NCI-H1417 (cell line): ENCODE data around the gene RAPGEF4.
"Not testable (repeated sequence)": the region's sequence is repeated elsewhere in the genome, so short reads cannot be mapped to it uniquely, and the experiment has no call there.

Experiments used
- DNase-seq, 3 experiments: peaks; one replicate each; lab custom pipeline; 2025; lab: John Stamatoyannopoulos, UW

RAPGEF4 gene

DNA sequence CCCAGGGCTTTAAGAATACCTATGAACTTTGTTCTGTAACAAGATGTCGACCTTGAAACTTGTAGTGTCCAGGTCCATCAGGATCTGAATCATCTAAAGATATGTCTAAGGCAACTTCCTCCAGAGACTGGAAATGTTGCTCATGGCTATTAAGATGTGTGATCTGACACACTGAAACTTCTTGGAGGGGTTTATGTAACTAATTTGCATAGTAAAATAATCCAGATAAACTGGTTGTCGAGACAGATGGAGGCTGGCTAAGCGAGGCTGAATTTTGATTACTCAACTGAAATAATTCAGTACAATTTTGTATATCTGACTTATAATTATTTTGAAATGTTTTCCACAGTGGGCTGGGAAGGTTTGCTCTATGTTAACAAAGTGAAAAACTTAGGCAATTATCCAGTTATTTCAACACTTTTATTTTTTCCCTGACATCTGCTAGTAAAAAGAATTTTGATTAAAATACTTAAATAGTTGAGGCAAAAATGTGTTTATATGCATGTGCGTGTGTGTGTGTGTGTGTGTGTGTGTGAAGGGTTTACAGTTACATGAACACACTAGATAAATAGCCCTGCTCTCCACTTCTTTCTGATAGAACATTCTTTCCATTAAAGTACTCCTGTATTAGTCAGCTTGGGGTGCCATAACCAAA lies 328.6 kb downstream of the RAPGEF4 start:
- DNase-seq, result no peak

DNA sequence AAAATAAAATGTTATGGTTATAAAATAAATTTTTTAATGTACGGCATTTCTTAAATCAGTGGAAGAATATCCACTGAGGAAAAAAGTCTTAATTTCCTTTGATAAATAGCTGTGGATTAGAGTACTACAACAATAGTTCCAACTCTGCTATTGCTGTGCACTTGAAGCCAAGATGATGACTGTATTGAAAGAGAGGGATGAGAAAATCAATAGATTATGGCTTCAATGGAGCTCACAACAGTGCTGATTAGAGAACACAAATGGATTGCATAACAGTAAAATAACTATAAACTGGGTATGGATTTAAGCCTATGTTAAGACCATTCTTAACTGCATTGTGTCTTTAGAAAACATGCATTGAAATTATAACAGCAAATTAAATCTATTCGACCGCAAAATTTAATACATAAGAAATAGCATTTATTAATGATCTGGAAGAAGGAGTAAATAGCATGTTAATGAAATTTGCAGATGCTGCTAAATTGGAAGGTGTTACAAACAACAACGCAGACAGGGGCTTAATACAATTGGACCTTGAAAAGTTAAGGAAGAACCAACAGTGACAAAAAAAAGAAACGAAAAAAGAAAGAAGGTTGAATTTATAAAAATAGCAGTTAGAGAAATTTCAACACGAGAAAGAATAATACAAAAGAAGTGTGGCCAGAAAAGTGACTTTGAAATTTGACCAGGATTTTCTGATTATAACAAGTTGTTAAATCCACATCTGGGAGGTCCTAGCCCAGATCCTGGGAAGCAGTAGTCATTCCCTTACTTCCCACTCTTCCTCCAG lies 331.4 kb downstream of the RAPGEF4 start:
- DNase-seq, result no peak

DNA sequence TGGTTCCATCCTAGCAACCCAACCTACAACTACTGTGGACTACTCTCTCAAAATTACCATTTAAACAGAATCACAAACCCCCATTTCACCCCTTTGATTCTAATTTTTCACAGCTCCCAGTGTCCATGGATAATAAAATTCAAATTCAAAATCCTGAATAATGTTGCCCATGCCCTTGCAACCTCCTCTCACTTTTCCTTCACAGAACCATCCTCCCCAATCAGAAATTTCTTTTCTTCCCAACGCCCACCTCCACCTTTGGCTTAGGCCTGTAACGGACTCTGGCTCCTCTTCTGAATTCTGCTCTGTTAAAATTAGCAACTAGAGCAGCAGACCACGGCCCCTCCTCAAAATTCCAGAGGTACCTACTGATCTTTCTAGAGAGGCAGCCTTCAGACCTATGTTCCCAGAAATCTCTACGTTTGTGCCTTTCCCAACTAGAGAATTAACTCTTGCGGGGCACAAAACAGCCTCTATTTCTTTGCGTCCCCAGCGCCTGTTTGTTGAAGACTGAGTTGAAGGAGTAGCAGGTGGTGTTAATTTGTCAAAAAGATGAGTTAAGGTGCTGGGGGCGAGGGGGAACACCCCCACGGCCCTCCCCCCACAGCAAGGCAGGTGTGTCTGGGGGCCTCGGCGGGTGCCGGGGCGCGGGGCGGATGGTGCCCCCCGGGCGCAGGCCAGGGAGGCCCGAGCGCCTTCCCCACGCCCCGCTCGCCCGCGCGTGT lies 339.6 kb downstream of the RAPGEF4 start:
- peak in 1 of 3 experiments; percentile 36 for DNase-seq

DNA sequence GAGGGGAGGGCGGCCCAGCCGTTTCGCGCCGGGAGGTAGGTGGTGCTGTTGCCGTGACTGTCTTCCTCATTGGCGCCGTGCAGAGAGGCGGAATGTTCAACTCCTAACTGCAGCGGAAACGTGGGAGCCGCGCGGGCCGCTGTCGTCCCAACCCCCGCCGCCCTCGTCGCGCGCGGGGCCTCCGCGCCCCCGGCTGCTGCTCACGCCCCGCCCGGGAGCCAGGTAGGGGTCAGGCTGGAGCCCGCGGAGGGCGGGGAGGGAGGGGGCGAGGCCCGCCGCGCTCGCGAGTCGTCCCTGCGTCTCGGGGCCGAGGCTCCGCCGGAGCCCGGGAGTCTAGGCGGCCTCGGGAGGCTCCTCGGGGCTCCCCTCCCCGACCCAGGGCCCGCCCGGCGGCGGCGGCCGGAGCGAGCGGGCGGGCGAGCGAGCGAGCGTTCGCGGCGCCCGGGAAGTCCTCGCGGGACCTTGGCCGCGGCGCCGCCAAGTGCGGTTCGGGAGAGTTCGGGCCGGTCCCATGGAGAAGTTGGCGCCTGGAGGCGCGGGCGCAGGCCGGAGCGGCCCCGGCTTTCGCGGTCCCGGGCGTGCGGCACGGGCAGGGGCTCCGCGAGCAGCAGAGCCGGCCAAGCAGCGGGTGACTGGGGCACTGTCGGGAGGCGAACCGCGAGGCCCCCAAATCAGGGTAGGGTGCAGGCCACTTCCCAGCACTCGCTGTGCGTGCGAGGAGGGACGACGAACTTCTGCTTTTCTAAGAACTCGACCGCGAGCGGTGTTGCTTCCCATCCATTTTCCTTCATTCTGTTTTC lies 340.3 kb downstream of the RAPGEF4 start, which contains the start of gene MAP3K20:
TSS of gene MAP3K20 (plus strand) at position 66 of the 800 bp plus-strand sequence. CDS start 15,186 bp downstream, outside the sequence.
- peak; percentile 14 to 61 (median 42) for DNase-seq

DNA sequence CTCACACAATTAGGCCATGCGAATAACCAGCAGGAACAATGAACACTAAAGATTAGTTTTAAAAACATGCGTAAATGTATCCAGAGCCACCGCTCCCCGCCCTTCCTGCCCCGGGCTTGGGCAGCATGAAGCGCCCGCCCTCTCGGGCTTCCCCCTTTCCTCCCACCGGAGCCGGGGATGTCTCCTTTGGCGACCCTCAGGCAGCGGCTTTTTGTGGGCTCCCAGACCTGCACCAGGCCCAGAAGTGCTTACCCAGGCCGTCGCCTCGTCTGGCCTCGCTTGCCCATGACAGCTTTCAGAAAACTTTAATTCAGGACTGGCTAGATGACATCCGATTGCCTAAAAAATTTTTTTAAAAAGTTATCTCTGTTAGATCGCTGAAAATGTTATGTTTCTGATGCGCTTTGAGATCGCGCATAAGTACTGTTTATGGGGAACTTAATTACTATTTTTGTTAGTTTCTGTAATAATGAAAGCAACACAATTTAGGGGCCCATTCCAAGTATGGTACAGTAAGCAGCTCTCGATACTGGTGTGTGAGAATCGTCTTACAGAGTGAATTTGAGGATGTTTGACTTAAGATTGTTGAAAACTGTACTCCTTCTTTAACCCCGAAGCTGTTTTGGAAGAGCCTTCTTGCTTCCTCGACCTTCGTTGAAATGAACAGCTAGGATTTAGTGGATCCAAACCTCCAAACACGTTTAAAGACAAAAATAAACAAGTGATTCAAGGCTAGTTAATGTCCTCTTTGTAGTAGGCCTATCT lies 341.1 kb downstream of the RAPGEF4 start:
- DNase-seq, result peak in 1 of 3 experiments; percentile 21

DNA sequence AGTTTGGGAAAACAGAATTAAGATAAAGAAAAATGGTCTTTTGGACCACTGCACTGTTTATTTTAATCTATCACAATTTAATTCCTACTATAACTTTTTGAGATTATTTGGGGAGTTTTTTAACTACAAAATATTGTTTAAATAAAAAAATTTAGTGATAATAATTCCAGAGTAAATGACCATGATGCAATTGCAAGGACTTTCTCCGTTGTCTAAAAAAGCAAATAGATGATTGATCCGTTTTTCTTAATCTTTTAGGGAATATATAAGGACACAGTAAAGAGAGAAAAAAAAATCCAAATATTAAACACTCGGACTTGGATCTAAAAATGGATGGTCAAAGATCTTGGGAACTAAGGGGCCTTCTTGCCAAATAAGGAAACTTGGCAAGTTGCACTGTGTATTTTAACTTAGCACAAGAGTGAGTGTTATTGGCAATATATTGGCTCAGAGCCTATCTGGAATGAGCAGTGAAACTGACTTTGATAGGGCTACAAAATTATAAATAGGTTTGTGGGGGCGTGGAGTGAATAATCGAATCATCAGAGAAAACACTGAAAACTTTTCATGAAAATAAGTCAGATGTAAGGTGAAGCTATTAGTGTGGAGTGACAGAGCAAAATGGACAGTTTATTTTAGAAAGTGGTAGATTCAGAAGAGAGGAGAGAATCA lies 342.0 kb downstream of the RAPGEF4 start:
- no peak for DNase-seq

DNA sequence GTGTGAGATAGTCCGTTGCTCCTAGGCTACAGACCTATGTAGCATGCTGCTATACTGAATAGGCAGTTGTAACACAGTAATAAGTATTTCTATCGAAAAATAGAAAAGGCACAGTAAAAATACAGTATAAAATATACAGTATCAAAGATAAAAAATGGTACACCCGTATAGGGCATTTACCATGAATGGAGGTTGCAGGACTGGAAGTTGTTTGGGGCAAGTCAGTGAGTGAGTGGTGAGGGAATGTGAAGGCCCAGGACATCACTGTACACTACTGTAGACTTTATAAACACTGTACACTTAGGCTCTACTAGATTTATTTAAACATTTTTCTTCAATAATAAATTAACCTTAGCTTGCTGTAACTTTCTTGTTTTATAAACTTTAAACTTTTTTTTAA lies 343.5 kb downstream of the RAPGEF4 start:
- no peak for DNase-seq

DNA sequence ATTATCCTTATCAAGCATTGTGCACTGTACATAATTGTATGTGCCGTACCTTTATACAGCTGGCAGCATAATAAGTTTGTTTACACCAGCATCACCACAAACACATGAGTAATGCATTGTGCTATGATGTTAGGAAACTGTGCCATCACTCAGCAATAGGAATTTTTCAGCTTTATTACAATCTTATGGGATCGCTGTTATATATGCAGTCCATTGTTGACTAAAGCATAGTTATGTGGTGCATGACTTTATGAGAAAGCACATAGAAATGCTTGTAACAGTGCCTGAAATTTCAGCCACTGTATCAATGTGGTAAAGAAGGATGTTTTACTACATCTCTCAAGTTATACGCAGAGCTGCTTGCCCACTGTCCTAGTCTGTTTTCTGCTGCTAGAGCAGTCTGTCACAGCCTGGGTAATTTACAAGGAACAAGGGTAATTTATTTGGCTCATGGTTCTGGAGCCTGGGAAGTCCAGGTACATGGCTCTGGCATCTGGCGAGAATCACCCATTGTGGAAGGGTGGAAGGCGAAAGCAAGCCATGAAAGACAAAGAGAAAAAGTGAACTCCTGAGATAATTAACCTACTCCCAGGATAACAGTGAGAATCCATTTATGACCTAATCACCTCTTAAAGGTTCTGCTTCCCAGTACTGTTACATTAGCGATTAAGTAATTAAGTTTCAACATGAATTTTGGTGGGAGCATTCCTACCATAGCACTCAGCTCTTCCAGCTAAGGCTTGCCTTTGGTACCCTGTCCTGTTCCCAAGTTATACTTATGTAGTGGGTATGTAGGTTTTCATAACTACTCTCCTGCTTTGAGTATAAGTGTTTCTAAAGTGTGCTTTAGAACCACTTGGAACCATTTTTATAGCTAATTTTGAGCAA lies 344.6 kb downstream of the RAPGEF4 start:
- DNase-seq, result no peak

DNA sequence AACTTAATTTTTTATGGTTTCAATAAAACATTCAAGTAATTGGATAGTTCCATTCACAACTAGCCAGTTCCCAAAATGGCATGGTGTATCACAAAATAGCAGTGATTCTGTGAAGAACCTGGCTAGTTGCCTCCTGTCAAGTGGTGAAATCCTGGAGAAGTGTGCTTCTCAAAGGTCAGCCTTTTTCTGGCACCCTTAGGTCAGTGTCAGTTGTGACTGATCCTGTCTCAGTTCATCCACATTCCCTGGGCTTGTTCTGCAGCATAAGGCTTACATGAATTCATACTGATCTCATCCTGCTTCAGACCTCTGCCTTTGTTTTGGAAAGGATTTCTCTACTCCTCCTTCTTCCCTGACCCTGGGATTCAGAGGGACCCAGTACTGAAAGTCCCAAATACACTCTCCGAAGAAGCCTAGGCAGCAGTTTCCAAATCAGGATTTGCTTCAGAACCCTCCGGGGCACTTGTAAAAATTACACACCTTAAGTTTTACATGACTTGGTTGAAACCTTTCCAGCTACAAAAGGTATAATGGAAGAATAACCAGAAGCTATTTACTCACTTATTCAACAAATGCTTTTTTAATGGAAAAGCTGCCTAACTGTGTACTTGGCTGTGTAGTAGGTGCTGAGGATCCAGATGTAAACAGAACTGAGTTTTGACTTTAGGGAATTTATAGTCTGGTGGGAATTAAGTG lies 351.0 kb downstream of the RAPGEF4 start:
- no peak for DNase-seq

DNA sequence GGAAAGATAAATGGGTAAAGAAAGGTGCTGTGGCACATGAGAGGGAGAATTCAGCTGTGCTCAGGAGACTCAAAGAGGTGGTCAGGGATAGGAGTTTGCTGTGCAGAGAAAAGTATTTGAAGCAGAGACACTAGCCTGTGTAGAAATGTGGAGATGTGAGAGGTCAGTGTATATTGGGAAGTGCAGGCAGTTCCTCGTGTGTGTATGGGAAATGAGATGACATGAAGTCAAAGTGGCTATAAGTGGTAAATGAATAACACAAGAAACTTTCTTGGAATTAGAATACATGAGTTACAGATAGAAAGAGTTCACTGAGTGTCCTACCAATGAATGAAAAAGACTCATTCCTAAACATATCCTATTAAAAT lies 351.6 kb downstream of the RAPGEF4 start:
- no peak for DNase-seq

DNA sequence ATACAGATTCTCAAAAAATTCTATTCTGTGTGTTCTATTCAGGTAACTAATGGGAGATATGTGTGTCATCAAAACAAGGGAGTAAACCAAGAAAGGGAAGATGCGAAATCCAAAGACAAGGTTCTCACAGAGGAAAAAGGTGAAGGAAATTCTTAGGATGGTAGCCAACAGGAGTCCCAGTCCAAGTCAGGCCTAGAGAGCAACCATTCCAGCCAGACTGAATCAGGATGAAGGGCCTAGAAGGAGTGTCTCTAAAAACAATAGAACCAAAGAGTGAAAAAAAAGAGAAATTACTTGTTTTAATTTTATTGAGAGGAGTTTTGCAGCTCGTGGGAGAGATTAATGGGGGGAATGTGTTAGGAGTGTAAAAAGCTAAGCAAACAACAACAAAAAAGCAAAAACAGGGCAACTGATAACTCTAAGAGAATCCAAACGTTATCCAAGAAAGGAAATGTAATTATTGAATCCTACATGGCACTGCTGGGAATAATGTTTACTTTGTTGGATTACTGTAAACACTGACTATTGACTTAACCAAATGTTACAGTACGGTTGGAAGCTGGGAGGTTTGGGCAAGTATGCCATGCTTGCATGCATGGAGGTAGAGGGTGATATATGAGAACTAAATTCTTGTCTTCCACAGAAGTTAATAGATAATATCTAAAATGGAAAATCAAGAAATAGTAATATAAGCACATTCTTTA lies 352.3 kb downstream of the RAPGEF4 start:
- DNase-seq, result no peak

DNA sequence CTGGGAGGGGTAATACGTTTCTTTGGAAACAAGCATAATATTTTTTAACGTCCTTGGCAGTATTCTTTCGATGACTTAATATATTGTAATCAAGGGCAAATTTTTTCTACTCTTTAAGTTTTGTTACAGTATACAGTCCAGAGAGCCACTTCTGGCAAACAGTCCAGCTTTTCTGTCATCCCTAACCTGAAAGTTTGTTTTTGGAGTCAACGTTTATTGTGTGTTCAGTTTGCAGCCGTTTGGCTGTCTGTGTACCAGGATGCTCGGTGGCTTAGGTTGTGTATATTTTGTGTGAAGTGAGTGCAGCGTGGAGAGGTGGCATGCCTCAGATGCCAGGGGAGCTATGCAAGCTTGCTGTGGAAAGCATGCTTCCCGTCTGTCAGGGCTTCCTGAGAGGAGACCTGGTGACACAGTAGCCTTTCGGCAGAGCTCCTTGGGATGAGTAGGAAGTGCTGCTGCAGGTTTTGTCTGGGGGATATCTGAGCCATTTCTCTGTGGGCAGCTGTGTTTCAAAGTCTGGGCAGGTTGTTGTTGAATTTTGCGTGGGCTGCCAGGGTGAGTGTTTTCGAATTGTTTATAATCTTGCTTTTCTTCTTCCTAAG lies 354.7 kb downstream of the RAPGEF4 start:
- DNase-seq, result no peak

DNA sequence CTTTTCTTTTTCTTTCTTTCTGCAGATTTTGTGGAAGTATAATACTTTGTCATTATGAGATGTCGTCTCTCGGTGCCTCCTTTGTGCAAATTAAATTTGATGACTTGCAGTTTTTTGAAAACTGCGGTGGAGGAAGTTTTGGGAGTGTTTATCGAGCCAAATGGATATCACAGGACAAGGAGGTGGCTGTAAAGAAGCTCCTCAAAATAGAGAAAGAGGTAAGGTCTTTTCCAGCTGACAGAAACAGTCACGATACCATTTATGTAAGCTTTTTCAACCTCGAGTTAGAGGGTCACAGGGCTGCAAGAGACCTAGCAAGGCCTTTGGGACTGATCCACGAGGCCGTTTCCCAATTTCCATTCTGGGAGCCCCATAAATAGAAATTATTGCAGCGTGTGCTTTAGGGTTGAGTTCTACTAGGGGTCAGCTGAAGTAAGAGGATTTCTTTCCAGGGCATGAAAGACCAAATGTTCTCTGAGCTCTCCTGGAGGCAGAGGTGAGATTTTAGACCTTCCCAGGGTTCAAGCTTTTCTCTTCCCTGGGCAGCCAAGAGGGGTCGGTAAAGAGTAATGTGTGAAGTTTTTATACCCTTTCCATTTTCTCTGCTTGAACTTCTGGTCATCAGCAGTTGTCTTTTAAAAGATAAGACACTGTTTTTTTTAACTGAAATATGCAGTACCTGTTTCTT lies 355.5 kb downstream of the RAPGEF4 start:
- no peak for DNase-seq

DNA sequence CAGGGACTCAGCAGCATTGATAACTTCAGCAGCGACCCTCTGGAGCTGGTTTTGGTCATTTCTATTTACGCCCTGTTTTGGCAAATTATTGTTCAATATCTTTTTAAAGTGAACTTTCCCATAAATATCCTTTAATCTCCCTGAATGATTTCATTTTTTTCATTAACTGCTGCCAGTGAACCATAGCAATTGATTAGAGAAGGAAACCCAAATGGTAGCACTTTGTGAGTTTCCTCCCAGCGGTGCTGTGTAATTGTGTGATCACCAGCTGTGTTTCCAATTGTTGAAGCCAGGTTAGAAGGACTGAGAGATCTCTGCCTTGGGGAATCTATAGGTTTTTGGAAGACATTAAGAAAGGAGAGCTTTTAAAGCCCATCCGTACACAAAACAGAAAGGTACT lies 356.3 kb downstream of the RAPGEF4 start:
- no peak for DNase-seq

DNA sequence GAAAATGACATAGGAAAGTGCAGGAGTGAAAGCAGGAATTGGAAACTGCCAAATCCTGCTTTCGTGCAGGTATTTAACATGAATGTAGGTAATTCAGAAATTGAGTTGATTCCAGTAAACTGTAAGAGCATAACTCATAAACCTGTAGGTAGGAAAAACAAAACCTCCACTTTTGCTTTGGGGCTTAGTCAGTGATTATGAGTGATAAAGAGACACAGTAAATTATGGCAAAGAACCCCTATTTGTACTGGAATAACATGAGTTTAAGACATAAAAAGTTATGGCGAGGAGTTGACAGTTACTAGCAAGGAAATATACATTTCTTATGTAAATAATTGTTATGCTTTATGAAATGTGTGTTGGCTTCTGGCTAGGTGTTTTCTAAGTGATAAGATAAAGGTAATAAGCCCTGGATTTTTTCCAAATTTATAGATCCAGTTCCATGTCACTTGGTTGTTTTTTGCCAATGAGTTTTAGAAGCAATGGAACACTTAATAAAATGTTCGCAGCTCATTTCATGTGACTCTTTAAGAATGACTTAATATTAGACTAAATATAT lies 357.3 kb downstream of the RAPGEF4 start:
- DNase-seq, result no peak

DNA sequence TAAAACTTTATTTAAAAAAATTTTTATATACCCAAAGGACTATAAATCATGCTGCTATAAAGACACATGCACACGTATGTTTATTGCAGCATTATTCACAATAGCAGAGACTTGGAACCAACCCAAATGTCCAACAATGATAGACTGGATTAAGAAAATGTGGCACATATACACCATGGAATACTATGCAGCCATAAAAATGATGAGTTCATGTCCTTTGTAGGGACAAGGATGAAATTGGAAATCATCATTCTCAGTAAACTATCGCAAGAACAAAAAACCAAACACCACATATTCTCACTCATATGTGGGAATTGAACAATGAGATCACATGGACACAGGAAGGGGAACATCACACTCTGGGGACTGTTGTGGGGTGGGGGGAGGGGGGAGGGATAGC lies 358.0 kb downstream of the RAPGEF4 start:
- DNase-seq, result not testable (repeated sequence)

DNA sequence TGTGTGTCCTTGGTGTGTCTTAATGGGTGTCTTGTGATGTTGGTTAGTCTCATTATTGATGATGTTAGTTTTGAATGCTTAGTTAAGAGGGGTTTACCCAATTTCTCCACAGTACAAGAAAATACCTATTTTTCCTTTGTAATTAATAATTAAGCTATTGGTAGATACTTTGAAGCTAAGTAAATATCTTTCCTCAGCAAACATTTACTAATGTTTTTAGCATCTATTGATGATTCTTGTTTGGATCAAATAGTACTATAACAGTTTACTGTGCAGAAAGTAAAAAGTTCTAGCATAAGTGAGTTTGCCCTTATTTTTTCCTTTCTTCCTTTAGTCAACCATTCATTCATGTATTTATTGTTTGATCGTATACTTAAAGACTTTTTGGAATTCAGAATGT lies 359.1 kb downstream of the RAPGEF4 start:
- no peak for DNase-seq
